ENCODE data around the gene KASH5.
"Not testable (repeated sequence)": the region's sequence is repeated elsewhere in the genome, so short reads cannot be mapped to it uniquely, and the experiment has no call there.

Gene KASH5

GRCh38 chr19:49440439-49441209 is 52.6 kb downstream of the KASH5 start:
- DNase-seq: no peak

GRCh38 chr19:49441210-49441959 is 53.3 kb downstream of the KASH5 start, which contains the start of gene SLC17A7:
SLC17A7 (minus strand) TSS chr19:49441527; CDS start chr19:49441379, 148 bp downstream.
- DNase-seq: no peak

- no peak for DNase-seq
Observed at GRCh38 chr19:49441960-49442350, 53.9 kb downstream of the KASH5 start.

GRCh38 chr19:49442354-49442753 is 54.3 kb downstream of the KASH5 start:
- DNase-seq: no peak

- peak; percentile 58 for DNase-seq
Observed at GRCh38 chr19:49442771-49443365, 54.8 kb downstream of the KASH5 start.

- DNase-seq: peak; percentile 87
Observed at GRCh38 chr19:49443366-49444099, 55.5 kb downstream of the KASH5 start.

GRCh38 chr19:49444100-49444700 is 56.2 kb downstream of the KASH5 start:
- DNase-seq: not testable (repeated sequence)

- no peak for DNase-seq
Observed at GRCh38 chr19:49445997-49446396, 57.9 kb downstream of the KASH5 start.

GRCh38 chr19:49447485-49448431 is 59.7 kb downstream of the KASH5 start:
- no peak for DNase-seq

GRCh38 chr19:49448432-49448786 is 60.4 kb downstream of the KASH5 start:
- no peak for DNase-seq

GRCh38 chr19:49450405-49450804 is 62.4 kb downstream of the KASH5 start:
- DNase-seq: no peak

- DNase-seq: peak; percentile 99
Observed at GRCh38 chr19:49451430-49452181, 63.6 kb downstream of the KASH5 start, which contains the start of gene PIH1D1. PIH1D1 (minus strand) TSS chr19:49451814; CDS start chr19:49451574, 240 bp downstream.

GRCh38 chr19:49453013-49453756 is 65.1 kb downstream of the KASH5 start, which contains the start of gene ALDH16A1:
ALDH16A1 (plus strand) TSS chr19:49453225; CDS start chr19:49453332, 107 bp downstream.
- peak; percentile 96 for DNase-seq

- DNase-seq: no peak
Observed at GRCh38 chr19:49453757-49454240, 65.8 kb downstream of the KASH5 start.

GRCh38 chr19:49455773-49456172 is 67.7 kb downstream of the KASH5 start:
- no peak for DNase-seq

- no peak for DNase-seq
Observed at GRCh38 chr19:49456326-49456725, 68.3 kb downstream of the KASH5 start.

- no peak for DNase-seq
Observed at GRCh38 chr19:49458567-49458903, 70.5 kb downstream of the KASH5 start.

- DNase-seq: no peak
Observed at GRCh38 chr19:49459388-49459787, 71.3 kb downstream of the KASH5 start.

GRCh38 chr19:49461130-49461529 is 73.1 kb downstream of the KASH5 start:
- DNase-seq: not testable (repeated sequence)

- no peak for DNase-seq
Observed at GRCh38 chr19:49461656-49462055, 73.6 kb downstream of the KASH5 start.

Data from amniotic stem cell (primary cell).